GM18502 (cell line): Measurements from ENCODE around the gene ARHGEF25.
A peak's percentile ranks its signal among the peaks of the same experiment; 100 is the strongest.
"Not testable (repeated sequence)": the region's sequence is repeated elsewhere in the genome, so short reads cannot be mapped to it uniquely, and the experiment has no call there.

Experiments used
- ATAC-seq: cut with Tn5 transposase; IDR thresholded peaks from one replicate; pipeline ENCODE4 v1.9.1; 2021; ENCODE audit warnings: mild to moderate bottlenecking; ENCODE audit not compliant: unreplicated experiment, poor library complexity

ARHGEF25 gene

GRCh38 chr12:57584690-57585089, 26.5 kb upstream of the ARHGEF25 start:
- ATAC-seq = no peak

GRCh38 chr12:57585156-57585555, 26.1 kb upstream of the ARHGEF25 start:
- ATAC-seq = no peak

- ATAC-seq = no peak
Observed at GRCh38 chr12:57586128-57586527, 25.1 kb upstream of the ARHGEF25 start.

GRCh38 chr12:57586832-57587429, 24.3 kb upstream of the ARHGEF25 start:
- no peak for ATAC-seq

GRCh38 chr12:57588951-57589610, 22.2 kb upstream of the ARHGEF25 start:
- not testable (repeated sequence) for ATAC-seq

GRCh38 chr12:57590479-57590863, 20.8 kb upstream of the ARHGEF25 start:
- no peak for ATAC-seq

- ATAC-seq = peak; percentile 96
Observed at GRCh38 chr12:57590864-57591781, 20.1 kb upstream of the ARHGEF25 start, which contains the start of gene PIP4K2C. Gene PIP4K2C (plus strand): TSS chr12:57591192. CDS start chr12:57591290, 98 bp downstream.

GRCh38 chr12:57591782-57592325, 19.4 kb upstream of the ARHGEF25 start:
- no peak for ATAC-seq

- no peak for ATAC-seq
Observed at GRCh38 chr12:57592551-57593165, 18.6 kb upstream of the ARHGEF25 start.

- no peak for ATAC-seq
Observed at GRCh38 chr12:57593187-57593586, 18.0 kb upstream of the ARHGEF25 start.

- no peak for ATAC-seq
Observed at GRCh38 chr12:57600395-57600794, 10.8 kb upstream of the ARHGEF25 start.

- no peak for ATAC-seq
Observed at GRCh38 chr12:57602544-57602943, 8.7 kb upstream of the ARHGEF25 start.

GRCh38 chr12:57603324-57603723, 7.9 kb upstream of the ARHGEF25 start:
- ATAC-seq = no peak

- no peak for ATAC-seq
Observed at GRCh38 chr12:57603815-57604453, 7.3 kb upstream of the ARHGEF25 start.

- peak; percentile 67 for ATAC-seq
Observed at GRCh38 chr12:57604454-57604991, 6.7 kb upstream of the ARHGEF25 start, which contains the start of gene DTX3. Gene DTX3 (plus strand): TSS chr12:57604824. CDS start chr12:57606518, 1,694 bp downstream.

- ATAC-seq = peak; percentile 24
Observed at GRCh38 chr12:57604992-57605810, 6.0 kb upstream of the ARHGEF25 start.

- ATAC-seq = no peak
Observed at GRCh38 chr12:57605811-57606311, 5.4 kb upstream of the ARHGEF25 start.

- no peak for ATAC-seq
Observed at GRCh38 chr12:57606399-57606798, 4.8 kb upstream of the ARHGEF25 start.
